DND-41 (cell line): Measurements from ENCODE around the gene FOXP1.

Source experiments
- ATAC-seq: fragments of 200-7000 bp; cut with Tn5 transposase; 3 replicates; pipeline ENCODE4 v1.9.1; 2021; ENCODE audit warnings: low read depth; ENCODE audit not compliant: insufficient read depth
- DNase-seq: peaks from one replicate; pipeline ENCODE4 v3.0.0-alpha.2; 2020
- H2AFZ ChIP-seq: 2 replicates; pipeline ENCODE4 v1.6.0; 2012; ENCODE audit warnings: low read depth, low read length
- H3K27ac ChIP-seq: 2 replicates; pipeline ENCODE4 v1.5.1; 2012; ENCODE audit warnings: low read length, inconsistent platforms
- H3K27me3 ChIP-seq: fragments of 200-600 bp; sonication (generic); 2 replicates; pipeline ENCODE4 v1.6.0; 2012; ENCODE audit warnings: low read length, mild to moderate bottlenecking, inconsistent platforms; ENCODE audit not compliant: insufficient read depth, poor library complexity
- H3K36me3 ChIP-seq: 2 replicates; pipeline ENCODE4 v1.5.1; 2012; ENCODE audit warnings: low read length, inconsistent platforms; ENCODE audit not compliant: insufficient read depth
- H3K4me1 ChIP-seq: 2 replicates; pipeline ENCODE4 v1.5.1; 2012; ENCODE audit warnings: mild to moderate bottlenecking, low read length; ENCODE audit not compliant: insufficient read depth
- H3K4me2 ChIP-seq: 2 replicates; pipeline ENCODE4 v1.6.0; 2012; ENCODE audit warnings: mild to moderate bottlenecking, moderate library complexity, low read length, inconsistent platforms; ENCODE audit not compliant: insufficient read depth
- H3K4me3 ChIP-seq, 2 experiments: fragments of 200-600 bp in 1 of 2; shearing (Covaris generic) in 1 of 2; 2 replicates each; pipeline ENCODE4 v1.5.1; 2012 to 2016; ENCODE audit warnings: inconsistent platforms in 2 of 2, low read length in 2 of 2, mild to moderate bottlenecking in 2 of 2, low read depth in 1 of 2, moderate library complexity in 1 of 2
- H3K79me2 ChIP-seq: 2 replicates; pipeline ENCODE4 v1.6.0; 2012; ENCODE audit warnings: low read length, inconsistent platforms; ENCODE audit not compliant: insufficient read depth
- H3K9ac ChIP-seq: 2 replicates; pipeline ENCODE4 v1.6.0; 2012; ENCODE audit warnings: low read depth, mild to moderate bottlenecking, inconsistent platforms, low read length, moderate library complexity
- H3K9me3 ChIP-seq: 2 replicates; pipeline ENCODE4 v1.5.1; 2012; ENCODE audit warnings: low read length, moderate library complexity, mild to moderate bottlenecking, inconsistent platforms; ENCODE audit not compliant: insufficient read depth, severe bottlenecking
- H4K20me1 ChIP-seq: 2 replicates; pipeline ENCODE4 v1.6.0; 2012; ENCODE audit warnings: low read length; ENCODE audit not compliant: insufficient read depth
- CTCF ChIP-seq: IDR thresholded peaks from 2 replicates; pipeline ENCODE4 v1.5.1; 2012; ENCODE audit warnings: borderline replicate concordance, low read length, moderate library complexity, mild to moderate bottlenecking; ENCODE audit not compliant: poor library complexity, severe bottlenecking; ENCODE audit errors: extremely low read depth
- EZH2 ChIP-seq: IDR thresholded peaks from 3 replicates; pipeline ENCODE4 v1.6.1; 2012; ENCODE audit warnings: borderline replicate concordance, low read depth, mild to moderate bottlenecking, moderate library complexity, low read length, inconsistent platforms; ENCODE audit not compliant: severe bottlenecking

Gene FOXP1

GRCh38 chr3:71511446-71511845 lies 72.1 kb downstream of the FOXP1 start:
- no peak overlapping the region for H3K4me2 ChIP-seq
- no peaks in the 10 kb centered on the region for H3K36me3 ChIP-seq
- peaks cover 64% of the 10 kb centered on the region for H3K79me2 ChIP-seq
- TF ChIP-seq EZH2: no peak
- H4K20me1 ChIP-seq: peaks cover 40% of the 10 kb centered on the region; the same call in 1 of the 2 replicates
- no peak overlapping the region for H3K4me3 ChIP-seq
- no peak overlapping the region for H3K27ac ChIP-seq
- H3K9ac ChIP-seq: no peak overlapping the region
- no peaks in the 10 kb centered on the region for H3K4me1 ChIP-seq
- H2AFZ ChIP-seq: no peak overlapping the region
- DNase-seq: no peak
- H3K9me3 ChIP-seq: no peaks in the 10 kb centered on the region
- no peaks in the 10 kb centered on the region for H3K27me3 ChIP-seq
- no peak for ATAC-seq

GRCh38 chr3:71511037-71511436 lies 72.5 kb downstream of the FOXP1 start:
- TF ChIP-seq CTCF (no peak), EZH2 (no peak)
- no peaks in the 10 kb centered on the region for H3K9me3 ChIP-seq
- peaks cover 41% of the 10 kb centered on the region; the same call in 1 of the 2 replicates for H4K20me1 ChIP-seq
- H3K4me1 ChIP-seq: no peaks in the 10 kb centered on the region
- H3K4me2 ChIP-seq: no peak overlapping the region
- ATAC-seq (no peak), DNase-seq (no peak)
- H3K4me3 ChIP-seq: no peak overlapping the region
- no peak overlapping the region for H3K27ac ChIP-seq
- no peak overlapping the region for H2AFZ ChIP-seq
- peaks cover 64% of the 10 kb centered on the region for H3K79me2 ChIP-seq
- H3K36me3 ChIP-seq: no peaks in the 10 kb centered on the region
- H3K9ac ChIP-seq: no peak overlapping the region
- no peaks in the 10 kb centered on the region for H3K27me3 ChIP-seq

- H2AFZ ChIP-seq: no peak overlapping the region
- H3K27ac ChIP-seq: no peak overlapping the region
- no peak overlapping the region for H3K4me3 ChIP-seq
- peaks cover 37% of the 10 kb centered on the region; the same call in 1 of the 2 replicates for H4K20me1 ChIP-seq
- ATAC-seq (no peak), DNase-seq (no peak)
- H3K9me3 ChIP-seq: no peaks in the 10 kb centered on the region
- no peaks in the 10 kb centered on the region for H3K4me1 ChIP-seq
- H3K9ac ChIP-seq: no peak overlapping the region
- H3K79me2 ChIP-seq: peaks cover 62% of the 10 kb centered on the region
- no peaks in the 10 kb centered on the region for H3K36me3 ChIP-seq
- H3K4me2 ChIP-seq: no peak overlapping the region
- H3K27me3 ChIP-seq: no peaks in the 10 kb centered on the region
- TF ChIP-seq CTCF: no peak
- no peak for TF ChIP-seq EZH2
Observed at GRCh38 chr3:71510510-71510909, 73.0 kb downstream of the FOXP1 start.

- DNase-seq: no peak
- Histone ChIP-seq H3K36me3 (no peaks in the 10 kb centered on the region), H3K9me3 (no peaks in the 10 kb centered on the region), H3K9ac (no peak overlapping the region), H3K4me3 (no peak overlapping the region), H3K27me3 (no peaks in the 10 kb centered on the region), H3K79me2 (peaks cover 60% of the 10 kb centered on the region), H2AFZ (no peak overlapping the region), H4K20me1 (peaks cover 38% of the 10 kb centered on the region; the same call in 1 of the 2 replicates), H3K4me1 (no peaks in the 10 kb centered on the region), H3K4me2 (no peak overlapping the region), H3K27ac (no peak overlapping the region)
- TF ChIP-seq EZH2: no peak
- no peak for TF ChIP-seq CTCF
- ATAC-seq: no peak
Observed at GRCh38 chr3:71509066-71509465, 74.5 kb downstream of the FOXP1 start.
